ENCODE data around the gene ZNF275.

Gene ZNF275

GRCh38 chrX:153361781-153362397, 27.9 kb downstream of the ZNF275 start:
- no peaks in the 10 kb centered on the region for H4K20me1 ChIP-seq (ENCODE audit: control insufficient read depth, insufficient read depth, low read depth, low read length)

DNA sequence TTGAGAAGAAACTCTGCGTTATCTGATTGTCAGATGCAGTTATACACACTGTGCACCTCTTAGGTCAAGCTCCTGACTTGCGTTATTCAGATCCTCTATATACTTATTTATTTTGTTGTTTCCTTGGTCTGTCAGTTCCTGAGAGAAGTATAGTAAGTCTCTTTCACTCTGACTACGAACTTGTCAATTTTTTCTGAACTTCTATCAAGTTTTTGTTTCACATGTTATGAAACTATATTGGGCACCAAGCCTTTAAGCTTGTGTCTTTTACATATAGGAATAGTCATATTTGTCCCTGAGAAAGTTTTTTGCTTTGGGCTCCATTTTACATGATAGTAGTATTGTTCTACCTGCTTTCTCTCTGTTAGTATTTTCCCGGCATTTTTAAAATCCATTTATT, 31.7 kb downstream of the ZNF275 start:
- Histone ChIP-seq H3F3A (ENCODE audit: control insufficient read depth, insufficient read depth) (no peaks in the 10 kb centered on the region), H3K27ac (ENCODE audit: low read depth, low read length) (no peak overlapping the region), H3K9me2 (replicated peaks; ENCODE audit: control insufficient read depth, low read length) (no peaks in the 10 kb centered on the region), H3K27me3 (ENCODE audit: control insufficient read depth, low read length) (no peaks in the 10 kb centered on the region), H3K36me3 (ENCODE audit: control insufficient read depth, low read length) (no peaks in the 10 kb centered on the region), H3K9me3 (ENCODE audit: control insufficient read depth, insufficient read depth, low read length) (no peaks in the 10 kb centered on the region), H3K4me1 (ENCODE audit: control insufficient read depth, low read length) (no peaks in the 10 kb centered on the region), H3K4me3 (ENCODE audit: low read length) (no peak overlapping the region), H4K20me1 (ENCODE audit: control insufficient read depth, insufficient read depth, low read depth, low read length) (no peaks in the 10 kb centered on the region), H3K4me2 (ENCODE audit: low read length) (no peak overlapping the region), H3K79me2 (ENCODE audit: control insufficient read depth, low read length) (no peaks in the 10 kb centered on the region)
- no peak for TF ChIP-seq EZH2phosphoT487 (IDR thresholded peaks at IDR 0.05; ENCODE audit: borderline replicate concordance, low read length)
- TF ChIP-seq, protein P1, sequence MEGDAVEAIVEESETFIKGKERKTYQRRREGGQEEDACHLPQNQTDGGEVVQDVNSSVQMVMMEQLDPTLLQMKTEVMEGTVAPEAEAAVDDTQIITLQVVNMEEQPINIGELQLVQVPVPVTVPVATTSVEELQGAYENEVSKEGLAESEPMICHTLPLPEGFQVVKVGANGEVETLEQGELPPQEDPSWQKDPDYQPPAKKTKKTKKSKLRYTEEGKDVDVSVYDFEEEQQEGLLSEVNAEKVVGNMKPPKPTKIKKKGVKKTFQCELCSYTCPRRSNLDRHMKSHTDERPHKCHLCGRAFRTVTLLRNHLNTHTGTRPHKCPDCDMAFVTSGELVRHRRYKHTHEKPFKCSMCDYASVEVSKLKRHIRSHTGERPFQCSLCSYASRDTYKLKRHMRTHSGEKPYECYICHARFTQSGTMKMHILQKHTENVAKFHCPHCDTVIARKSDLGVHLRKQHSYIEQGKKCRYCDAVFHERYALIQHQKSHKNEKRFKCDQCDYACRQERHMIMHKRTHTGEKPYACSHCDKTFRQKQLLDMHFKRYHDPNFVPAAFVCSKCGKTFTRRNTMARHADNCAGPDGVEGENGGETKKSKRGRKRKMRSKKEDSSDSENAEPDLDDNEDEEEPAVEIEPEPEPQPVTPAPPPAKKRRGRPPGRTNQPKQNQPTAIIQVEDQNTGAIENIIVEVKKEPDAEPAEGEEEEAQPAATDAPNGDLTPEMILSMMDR (IDR thresholded peaks at IDR 0.05; ENCODE audit: low read depth, low read length, poor library complexity, severe bottlenecking): no peak

More at GRCh38 chrX:153361781-153362397, 27.9 kb downstream of the ZNF275 start:
- Histone ChIP-seq H3K9me2 (replicated peaks; ENCODE audit: control insufficient read depth, low read length) (no peaks in the 10 kb centered on the region), H3K27me3 (ENCODE audit: control insufficient read depth, low read length) (no peaks in the 10 kb centered on the region), H3K36me3 (ENCODE audit: control insufficient read depth, low read length) (no peaks in the 10 kb centered on the region), H3K9me3 (ENCODE audit: control insufficient read depth, insufficient read depth, low read length) (no peaks in the 10 kb centered on the region), H3F3A (ENCODE audit: control insufficient read depth, insufficient read depth) (no peaks in the 10 kb centered on the region), H3K27ac (ENCODE audit: low read depth, low read length) (no peak overlapping the region), H3K79me2 (ENCODE audit: control insufficient read depth, low read length) (no peaks in the 10 kb centered on the region), H3K4me1 (ENCODE audit: control insufficient read depth, low read length) (no peaks in the 10 kb centered on the region), H3K4me3 (ENCODE audit: low read length) (no peak overlapping the region), H3K4me2 (ENCODE audit: low read length) (no peak overlapping the region)
- TF ChIP-seq, protein P1 (IDR thresholded peaks at IDR 0.05; ENCODE audit: low read depth, low read length, poor library complexity, severe bottlenecking): no peak
- TF ChIP-seq EZH2phosphoT487 (IDR thresholded peaks at IDR 0.05; ENCODE audit: borderline replicate concordance, low read length): no peak

DNA sequence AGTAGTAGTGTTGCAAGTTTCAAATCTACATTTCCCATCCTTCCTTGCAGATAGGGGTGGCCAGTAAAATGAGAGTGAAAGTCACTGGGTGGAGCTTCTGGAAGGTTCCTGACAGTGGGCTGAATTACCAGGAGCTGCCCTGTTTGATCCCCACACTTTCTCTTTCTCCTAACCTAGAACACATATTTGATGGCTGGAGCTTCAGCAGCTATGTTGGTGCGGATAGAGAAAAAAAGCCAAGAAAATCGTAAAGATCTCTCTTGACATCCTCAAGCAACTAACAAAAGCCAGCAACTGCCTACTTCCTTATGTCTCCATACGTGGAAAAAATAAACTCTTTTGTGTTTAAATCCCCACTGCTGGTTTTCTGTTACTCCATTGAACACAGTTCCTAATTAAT, 32.2 kb downstream of the ZNF275 start:
- H3K9me2 ChIP-seq (replicated peaks; ENCODE audit: control insufficient read depth, low read length): no peaks in the 10 kb centered on the region
- TF ChIP-seq, protein P1 (IDR thresholded peaks at IDR 0.05; ENCODE audit: low read depth, low read length, poor library complexity, severe bottlenecking): no peak
- no peak for TF ChIP-seq EZH2phosphoT487 (IDR thresholded peaks at IDR 0.05; ENCODE audit: borderline replicate concordance, low read length)
- H3K36me3 ChIP-seq (ENCODE audit: control insufficient read depth, low read length): no peaks in the 10 kb centered on the region
- H3K4me3 ChIP-seq (ENCODE audit: low read length): no peak overlapping the region
- H3F3A ChIP-seq (ENCODE audit: control insufficient read depth, insufficient read depth): no peaks in the 10 kb centered on the region
- no peak overlapping the region for H3K27ac ChIP-seq (ENCODE audit: low read depth, low read length)
- no peaks in the 10 kb centered on the region for H3K9me3 ChIP-seq (ENCODE audit: control insufficient read depth, insufficient read depth, low read length)
- no peaks in the 10 kb centered on the region for H3K4me1 ChIP-seq (ENCODE audit: control insufficient read depth, low read length)
- H3K4me2 ChIP-seq (ENCODE audit: low read length): no peak overlapping the region
- H3K27me3 ChIP-seq (ENCODE audit: control insufficient read depth, low read length): no peaks in the 10 kb centered on the region
- no peaks in the 10 kb centered on the region for H4K20me1 ChIP-seq (ENCODE audit: control insufficient read depth, insufficient read depth, low read depth, low read length)
- H3K79me2 ChIP-seq (ENCODE audit: control insufficient read depth, low read length): no peaks in the 10 kb centered on the region
